ENCODE measurements around the gene SRD5A1. TPM values are rescaled to one million over a fixed set of nuclear protein-coding genes. Genes with fewer than 3 reads are reported as not detected.

SRD5A1 gene
- total RNA-seq, 1 donor from 2014 or later: 2.5 TPM

DNA sequence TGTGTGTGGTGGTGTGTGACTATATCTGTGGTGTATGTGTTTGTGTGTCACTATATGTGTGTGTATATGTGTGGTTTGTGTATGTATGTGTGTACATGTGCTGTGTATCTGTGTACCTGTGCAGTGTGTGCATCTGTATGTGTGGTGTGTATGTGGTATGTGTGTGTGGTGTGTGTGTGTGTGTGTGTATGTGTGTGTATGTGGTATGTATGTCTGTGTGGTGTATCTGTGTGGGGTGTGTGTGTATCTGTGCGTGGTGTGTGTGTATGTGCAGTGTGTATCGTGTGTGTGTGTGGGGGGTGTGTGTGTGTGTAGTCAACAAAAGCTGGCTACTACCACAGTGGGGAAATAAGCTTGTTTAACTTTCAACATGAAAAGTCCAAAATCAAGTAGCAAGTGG lies 48.4 kb downstream of the SRD5A1 start:
- Histone ChIP-seq H3K4me3 (no peak overlapping the region), H3K27ac (replicated peaks) (no peak overlapping the region), H3K27me3 (ENCODE audit: low read depth) (peaks cover 25% of the 10 kb centered on the region), H3K9me3 (replicated peaks) (no peaks in the 10 kb centered on the region), H3K36me3 (no peaks in the 10 kb centered on the region), H3K4me1 (no peaks in the 10 kb centered on the region)
- TF ChIP-seq, protein P1, sequence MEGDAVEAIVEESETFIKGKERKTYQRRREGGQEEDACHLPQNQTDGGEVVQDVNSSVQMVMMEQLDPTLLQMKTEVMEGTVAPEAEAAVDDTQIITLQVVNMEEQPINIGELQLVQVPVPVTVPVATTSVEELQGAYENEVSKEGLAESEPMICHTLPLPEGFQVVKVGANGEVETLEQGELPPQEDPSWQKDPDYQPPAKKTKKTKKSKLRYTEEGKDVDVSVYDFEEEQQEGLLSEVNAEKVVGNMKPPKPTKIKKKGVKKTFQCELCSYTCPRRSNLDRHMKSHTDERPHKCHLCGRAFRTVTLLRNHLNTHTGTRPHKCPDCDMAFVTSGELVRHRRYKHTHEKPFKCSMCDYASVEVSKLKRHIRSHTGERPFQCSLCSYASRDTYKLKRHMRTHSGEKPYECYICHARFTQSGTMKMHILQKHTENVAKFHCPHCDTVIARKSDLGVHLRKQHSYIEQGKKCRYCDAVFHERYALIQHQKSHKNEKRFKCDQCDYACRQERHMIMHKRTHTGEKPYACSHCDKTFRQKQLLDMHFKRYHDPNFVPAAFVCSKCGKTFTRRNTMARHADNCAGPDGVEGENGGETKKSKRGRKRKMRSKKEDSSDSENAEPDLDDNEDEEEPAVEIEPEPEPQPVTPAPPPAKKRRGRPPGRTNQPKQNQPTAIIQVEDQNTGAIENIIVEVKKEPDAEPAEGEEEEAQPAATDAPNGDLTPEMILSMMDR (IDR thresholded peaks at IDR 0.05; ENCODE audit: borderline replicate concordance): no peak
- DNase-seq: no peak
- intact Hi-C loops (cut with micrococcal nuclease): no loop called here

GRCh38 chr5:6682239-6682638 lies 49.0 kb downstream of the SRD5A1 start:
- Histone ChIP-seq H3K36me3 (no peaks in the 10 kb centered on the region), H3K27me3 (ENCODE audit: low read depth) (peaks cover 25% of the 10 kb centered on the region), H3K4me3 (no peak overlapping the region), H3K27ac (replicated peaks) (no peak overlapping the region), H3K9me3 (replicated peaks) (no peaks in the 10 kb centered on the region), H3K4me1 (peaks cover 3% of the 10 kb centered on the region)
- intact Hi-C loops (cut with micrococcal nuclease): no loop called here
- TF ChIP-seq, protein P1 (IDR thresholded peaks at IDR 0.05; ENCODE audit: borderline replicate concordance): no peak
- DNase-seq: no peak

- TF ChIP-seq, protein P1 (IDR thresholded peaks at IDR 0.05; ENCODE audit: borderline replicate concordance): no peak
- no peak for DNase-seq
- no peaks in the 10 kb centered on the region for H3K9me3 ChIP-seq (replicated peaks)
- no peaks in the 10 kb centered on the region for H3K36me3 ChIP-seq
- H3K4me3 ChIP-seq: no peak overlapping the region
- no peak overlapping the region for H3K27ac ChIP-seq (replicated peaks)
- intact Hi-C loops (cut with micrococcal nuclease): no loop called here
- H3K4me1 ChIP-seq: peaks cover 7% of the 10 kb centered on the region
- peaks cover 25% of the 10 kb centered on the region for H3K27me3 ChIP-seq (ENCODE audit: low read depth)
These were observed 50.0 kb downstream of the SRD5A1 start for GRCh38 chr5:6683241-6683640.

- H3K27me3 ChIP-seq (ENCODE audit: low read depth): peaks cover 25% of the 10 kb centered on the region
- no peaks in the 10 kb centered on the region for H3K36me3 ChIP-seq
- H3K27ac ChIP-seq (replicated peaks): no peak overlapping the region
- no peak for DNase-seq
- H3K4me1 ChIP-seq: peaks cover 7% of the 10 kb centered on the region
- no peaks in the 10 kb centered on the region for H3K9me3 ChIP-seq (replicated peaks)
- no peak overlapping the region for H3K4me3 ChIP-seq
- intact Hi-C loops (cut with micrococcal nuclease): no loop called here
- TF ChIP-seq, protein P1 (IDR thresholded peaks at IDR 0.05; ENCODE audit: borderline replicate concordance): no peak
These were observed 50.8 kb downstream of the SRD5A1 start for GRCh38 chr5:6684075-6684474.

DNA sequence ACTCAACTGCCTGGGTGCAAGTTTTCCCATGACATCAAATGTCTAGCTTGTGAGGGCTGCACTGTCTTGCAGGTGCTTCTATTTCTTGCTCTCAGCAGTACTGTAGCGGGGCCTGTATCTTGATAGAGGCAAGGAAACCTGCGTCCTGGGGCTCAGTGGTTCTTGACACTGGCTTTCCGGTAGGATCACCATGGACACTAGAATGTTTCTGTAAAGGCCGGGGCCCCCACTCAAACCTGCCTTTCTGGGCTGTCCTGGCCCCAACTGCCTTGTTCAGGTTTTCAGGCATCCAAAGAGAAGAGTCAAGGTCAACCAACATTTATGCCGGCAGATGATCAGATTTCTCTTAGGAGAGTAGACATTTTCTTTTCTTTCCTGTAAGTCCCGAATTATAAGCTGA lies 53.3 kb downstream of the SRD5A1 start:
- H3K36me3 ChIP-seq: no peaks in the 10 kb centered on the region
- H3K4me3 ChIP-seq: peak overlapping the region; percentile 60
- H3K27ac ChIP-seq (replicated peaks): no peak overlapping the region
- intact Hi-C loops (cut with micrococcal nuclease): no loop called here
- H3K9me3 ChIP-seq (replicated peaks): no peaks in the 10 kb centered on the region
- peaks cover 25% of the 10 kb centered on the region for H3K27me3 ChIP-seq (ENCODE audit: low read depth)
- TF ChIP-seq, protein P1 (IDR thresholded peaks at IDR 0.05; ENCODE audit: borderline replicate concordance): no peak
- no peak for DNase-seq
- peaks cover 7% of the 10 kb centered on the region for H3K4me1 ChIP-seq
